Natural killer cell (primary cell): ENCODE results near the gene APOL6. TPM values are rescaled to one million over a fixed set of nuclear protein-coding genes. Genes with fewer than 3 reads are reported as not detected.

Source experiments
- ATAC-seq, 3 donors: fragments of 150-1000 bp in 2 of 3; fragments of 200-7000 bp in 1 of 3; cut with Tn5 transposase; 1 replicate in 1 of 3; 2 replicates in 2 of 3; pipeline ENCODE4 v1.10.0; 2021; ENCODE audit warnings: mild to moderate bottlenecking in 2 of 3, moderate library complexity in 2 of 3
- DNase-seq, 2 donors: peaks; one replicate each; pipeline versions ENCODE4 v3.0.0 to v3.0.0-alpha.2; 2013 to 2021; ENCODE audit warnings: mixed read lengths in 1 of 2
- H3K27ac ChIP-seq: one replicate; pipeline ENCODE4 v1.5.1; 2013; ENCODE audit warnings: mild to moderate bottlenecking, low read length
- H3K27me3 ChIP-seq: one replicate; pipeline ENCODE4 v1.6.1; 2013; ENCODE audit warnings: low read length; ENCODE audit not compliant: control insufficient read depth, insufficient read depth
- H3K36me3 ChIP-seq: one replicate; pipeline ENCODE4 v1.6.1; 2013; ENCODE audit warnings: low read length; ENCODE audit not compliant: control insufficient read depth, insufficient read depth
- H3K4me1 ChIP-seq: one replicate; pipeline ENCODE4 v1.6.1; 2013; ENCODE audit warnings: low read length; ENCODE audit not compliant: control insufficient read depth, insufficient read depth
- H3K4me3 ChIP-seq: one replicate; pipeline ENCODE4 v1.5.1; 2013; ENCODE audit warnings: low read length
- H3K9me3 ChIP-seq: one replicate; pipeline ENCODE4 v1.6.1; 2013; ENCODE audit warnings: low read length; ENCODE audit not compliant: control insufficient read depth, insufficient read depth
- H3K27ac Mint-ChIP-seq, 2 donors: one replicate each; pipeline ENCODE4 v1.8.0; 2022; ENCODE audit warnings: mild to moderate bottlenecking in 2 of 2, mixed read lengths in 2 of 2, moderate library complexity in 1 of 2
- H3K27me3 Mint-ChIP-seq, 2 donors: one replicate each; pipeline ENCODE4 v1.8.0; 2022; ENCODE audit warnings: low read depth in 2 of 2, mixed read lengths in 2 of 2
- H3K36me3 Mint-ChIP-seq: one replicate; pipeline ENCODE4 v1.8.0; 2022; ENCODE audit warnings: mixed read lengths
- H3K4me1 Mint-ChIP-seq, 2 donors: one replicate each; pipeline ENCODE4 v1.8.0; 2022; ENCODE audit warnings: mixed read lengths in 2 of 2
- H3K4me3 Mint-ChIP-seq: one replicate; pipeline ENCODE4 v1.8.0; 2022; ENCODE audit warnings: mild to moderate bottlenecking, moderate library complexity, mixed read lengths
- H3K9me3 Mint-ChIP-seq, 2 donors: one replicate each; pipeline ENCODE4 v1.8.0; 2022; ENCODE audit warnings: mixed read lengths in 2 of 2
- CTCF ChIP-seq: fragments of 200-600 bp; IDR thresholded peaks from one replicate; pipeline ENCODE4 v1.8.0; 2022; ENCODE audit warnings: antibody characterized with exemption
- WGBS: methylation state at CpG from one replicate; pipeline ENCODE4 v1.1.7; 2013; ENCODE audit warnings: missing lambda C conversion rate; ENCODE audit not compliant: insufficient coverage; 5-methylcytosine and 5-hydroxymethylcytosine counted together
- intact Hi-C: fragments of 100-400 bp; cut with micrococcal nuclease; formaldehyde crosslinking; loops from one replicate; pipeline ENCODE4 v1.14.2; 2022
- total RNA-seq, 4 donors: library from RNA; stranded (reverse); fragments of 120-200 nt in 1 of 4; gene quantifications; one replicate each; pipeline versions ENCODE4 v1.2.3 to v1.2.4, GENCODE V29; 2013 to 2022

The APOL6 gene
- total RNA-seq, 3 donors from 2014 or later (not counting 1 experiment from before 2014, with no cell fraction given): 116 to 138 (median 122) TPM

DNA sequence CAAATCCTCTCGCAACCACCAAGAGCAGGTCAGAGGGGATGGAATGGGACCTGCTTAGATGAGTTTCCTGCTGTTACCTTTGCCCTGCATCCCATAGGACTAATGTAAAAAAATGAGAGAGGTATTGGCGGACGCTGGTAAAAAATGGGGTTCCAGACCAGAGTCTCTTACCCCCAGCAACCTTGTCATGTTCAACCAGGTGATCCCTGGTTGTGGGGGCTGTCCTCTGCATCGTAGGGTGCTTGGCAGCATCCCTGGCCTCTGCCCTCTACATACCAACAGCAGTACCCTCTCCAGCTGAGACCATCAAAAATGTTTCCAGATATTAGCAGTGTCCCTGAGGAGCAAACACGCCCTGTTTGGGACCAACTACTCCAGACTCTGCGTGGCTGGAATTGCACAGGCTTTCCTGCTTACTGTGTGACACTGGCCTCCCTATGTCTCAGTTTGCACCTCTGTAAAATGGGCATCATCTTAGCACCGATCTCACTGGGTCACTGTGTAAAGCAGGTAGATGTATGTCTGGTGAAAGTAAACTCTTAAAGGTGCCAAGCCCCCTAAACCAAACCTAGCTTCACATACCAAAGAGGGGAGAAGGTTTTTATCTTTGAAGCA is 1.5 kb downstream of the APOL6 start:
- intact Hi-C loops: loop anchor here (5.0 kb wide), 2 partner anchors 48 to 513 kb away; partner anchors contain the start of gene APOL3
- TF ChIP-seq CTCF: no peak
- peaks cover 6% of the 10 kb centered on the region for H3K36me3 ChIP-seq
- H3K27me3 Mint-ChIP-seq: no peaks in the 10 kb centered on the region
- H3K4me1 ChIP-seq: peaks cover 45% of the 10 kb centered on the region
- peaks cover 55 to 59% of the 10 kb centered on the region in 2 donors for H3K4me1 Mint-ChIP-seq
- H3K27ac ChIP-seq: peak overlapping the region; percentile 99
- peak overlapping the region; percentile 100 for H3K4me3 Mint-ChIP-seq
- 67% methylated on average over 6 of the region's 7 CpGs for WGBS
- peak overlapping the region; percentile 95 for H3K4me3 ChIP-seq
- ATAC-seq (no peak), DNase-seq (no peak)
- no peaks in the 10 kb centered on the region for H3K9me3 Mint-ChIP-seq
- H3K27me3 ChIP-seq: no peaks in the 10 kb centered on the region
- H3K9me3 ChIP-seq: no peaks in the 10 kb centered on the region
- H3K27ac Mint-ChIP-seq: peak overlapping the region; percentile 100
- peaks cover 16% of the 10 kb centered on the region for H3K36me3 Mint-ChIP-seq

GRCh38 chr22:35651085-35651484 is 2.8 kb downstream of the APOL6 start:
- TF ChIP-seq CTCF: no peak

DNA sequence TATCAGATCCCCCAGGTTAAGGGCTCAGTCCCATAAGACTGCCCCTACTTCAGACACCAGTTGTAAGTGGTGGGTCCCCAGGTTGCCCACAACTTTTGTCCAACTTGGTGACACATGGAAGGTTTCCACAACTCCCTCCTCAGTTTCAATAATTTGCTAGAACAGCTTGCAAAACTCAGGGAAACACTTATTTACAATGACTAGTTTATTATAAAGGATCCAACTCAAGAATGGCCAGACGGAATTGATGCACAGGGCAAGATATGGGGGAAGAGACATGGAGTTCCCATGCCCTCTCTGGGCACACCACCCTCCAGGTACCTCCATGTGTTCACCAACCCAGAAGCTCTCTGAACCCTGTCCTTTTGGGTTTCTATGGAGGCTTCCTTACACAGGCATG is 5.6 kb downstream of the APOL6 start:
- Histone ChIP-seq H3K4me3 (no peak overlapping the region), H3K4me1 (peaks cover 30% of the 10 kb centered on the region), H3K27me3 (no peaks in the 10 kb centered on the region), H3K36me3 (peaks cover 38% of the 10 kb centered on the region), H3K9me3 (no peaks in the 10 kb centered on the region), H3K27ac (peak overlapping the region; percentile 11)
- Mint-ChIP-seq H3K4me3 (peak overlapping the region; percentile 9), H3K27ac (peak overlapping the region; percentile 96 to 100), H3K27me3 (no peaks in the 10 kb centered on the region), H3K36me3 (peaks cover 44% of the 10 kb centered on the region), H3K4me1 (peaks cover 76 to 80% of the 10 kb centered on the region in 2 donors), H3K9me3 (no peaks in the 10 kb centered on the region)
- no peak for DNase-seq
- ATAC-seq: no peak
- no CpG with 5 or more reads among the region's 1 CpG for WGBS
- no peak for TF ChIP-seq CTCF
- intact Hi-C loops: no loop called here

More at GRCh38 chr22:35651085-35651484, 2.8 kb downstream of the APOL6 start:
- Mint-ChIP-seq H3K4me3 (peak overlapping the region; percentile 52), H3K27me3 (no peaks in the 10 kb centered on the region), H3K36me3 (peaks cover 24% of the 10 kb centered on the region), H3K27ac (peak overlapping the region; percentile 100), H3K9me3 (no peaks in the 10 kb centered on the region), H3K4me1 (peaks cover 69 to 72% of the 10 kb centered on the region in 2 donors)
- WGBS: over 99% methylated on average over 7 of the region's 7 CpGs
- H3K36me3 ChIP-seq: peaks cover 11% of the 10 kb centered on the region
- intact Hi-C loops: no loop called here
- H3K4me3 ChIP-seq: no peak overlapping the region
- H3K9me3 ChIP-seq: no peaks in the 10 kb centered on the region
- DNase-seq: no peak
- H3K27me3 ChIP-seq: no peaks in the 10 kb centered on the region
- H3K27ac ChIP-seq: no peak overlapping the region
- ATAC-seq: no peak
- peaks cover 45% of the 10 kb centered on the region for H3K4me1 ChIP-seq

DNA sequence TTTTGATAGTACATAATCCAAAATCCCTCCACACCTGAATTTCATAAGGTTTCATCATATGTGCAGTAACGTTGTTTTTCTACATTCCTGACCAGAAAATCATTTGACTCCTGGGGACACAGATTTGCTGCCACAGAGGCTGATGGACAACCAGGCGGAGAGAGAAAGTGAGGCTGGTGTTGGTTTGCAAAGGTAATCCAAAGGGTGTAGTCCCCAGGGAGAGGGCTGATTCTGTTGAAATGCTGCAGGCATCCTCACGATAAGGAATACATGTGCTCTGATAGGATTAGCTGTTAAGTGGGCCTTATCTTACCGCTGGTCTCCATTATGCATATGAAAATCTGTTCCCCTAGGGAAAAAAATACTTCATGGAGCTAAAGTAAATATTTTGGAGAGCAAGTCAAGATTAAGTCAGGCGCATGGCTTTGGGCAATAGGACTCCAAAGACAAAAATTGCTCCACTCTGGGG is 8.1 kb downstream of the APOL6 start:
- peaks cover 76 to 78% of the 10 kb centered on the region in 2 donors for H3K4me1 Mint-ChIP-seq
- Histone ChIP-seq H3K27ac (no peak overlapping the region), H3K9me3 (no peaks in the 10 kb centered on the region), H3K4me3 (no peak overlapping the region), H3K36me3 (peaks cover 48% of the 10 kb centered on the region), H3K27me3 (no peaks in the 10 kb centered on the region), H3K4me1 (peaks cover 35% of the 10 kb centered on the region)
- H3K27me3 Mint-ChIP-seq: no peaks in the 10 kb centered on the region
- intact Hi-C loops: no loop called here
- no peak overlapping the region for H3K4me3 Mint-ChIP-seq
- DNase-seq: no peak
- no peak for ATAC-seq
- peak overlapping the region; percentile 96 to 100 for H3K27ac Mint-ChIP-seq
- WGBS: 100% methylated on average over 5 of the region's 5 CpGs
- no peak for TF ChIP-seq CTCF
- H3K9me3 Mint-ChIP-seq: no peaks in the 10 kb centered on the region
- peaks cover 46% of the 10 kb centered on the region for H3K36me3 Mint-ChIP-seq
